Kidney epithelial cell (primary cell): ENCODE results near the gene UQCC2. TPM values are rescaled to one million over a fixed set of nuclear protein-coding genes. Genes with fewer than 3 reads are reported as not detected.

Experiments used
- DNase-seq: peaks from one replicate; pipeline ENCODE4 v3.0.0-alpha.2; 2010; ENCODE audit warnings: low read depth
- H3K27me3 ChIP-seq: 2 replicates; pipeline ENCODE4 v1.6.0; 2011; ENCODE audit warnings: low read length; ENCODE audit not compliant: control insufficient read depth, insufficient read depth
- H3K36me3 ChIP-seq: 2 replicates; pipeline ENCODE4 v1.5.1; 2011; ENCODE audit warnings: low read length; ENCODE audit not compliant: control insufficient read depth, insufficient read depth
- H3K4me3 ChIP-seq: 2 replicates; pipeline ENCODE4 v1.5.1; 2011; ENCODE audit warnings: low read depth, mild to moderate bottlenecking, control low read depth, low read length
- CTCF ChIP-seq: IDR thresholded peaks from 2 replicates; pipeline ENCODE4 v1.5.1; 2011; ENCODE audit warnings: mild to moderate bottlenecking, moderate library complexity, low read length, control low read depth, inconsistent platforms; ENCODE audit not compliant: insufficient read depth, poor library complexity, severe bottlenecking
- total RNA-seq: library from RNA; depleted of rRNA; stranded (reverse); fragments of >200 nt; gene quantifications from 2 replicates; pipeline ENCODE4 v1.2.3, GENCODE V29; 2015

UQCC2 gene
- total RNA-seq, 1 donor from 2014 or later = 38.4 TPM

- no peak for TF ChIP-seq CTCF
- no peak overlapping the region for H3K4me3 ChIP-seq
- H3K36me3 ChIP-seq = peaks cover under 1% of the 10 kb centered on the region
- DNase-seq = no peak
- no peaks in the 10 kb centered on the region for H3K27me3 ChIP-seq
These were observed 6.1 kb downstream of the UQCC2 start for GRCh38 chr6:33705268-33705885.

- no peak for TF ChIP-seq CTCF
- no peaks in the 10 kb centered on the region for H3K27me3 ChIP-seq
- peaks cover 3% of the 10 kb centered on the region for H3K36me3 ChIP-seq
- no peak overlapping the region for H3K4me3 ChIP-seq
- DNase-seq = no peak
These were observed 7.1 kb downstream of the UQCC2 start for GRCh38 chr6:33704215-33705066.

- DNase-seq = peak; percentile 23
- Histone ChIP-seq H3K27me3 (no peaks in the 10 kb centered on the region), H3K4me3 (no peak overlapping the region), H3K36me3 (peaks cover 5% of the 10 kb centered on the region)
- peak; percentile 51 for TF ChIP-seq CTCF
These were observed 9.0 kb downstream of the UQCC2 start for GRCh38 chr6:33702345-33702977.

GRCh38 chr6:33700391-33701050 is 11.0 kb downstream of the UQCC2 start:
- Histone ChIP-seq H3K36me3 (peaks cover 10% of the 10 kb centered on the region), H3K4me3 (no peak overlapping the region), H3K27me3 (no peaks in the 10 kb centered on the region)
- TF ChIP-seq CTCF = peak; percentile 89
- peak; percentile 32 for DNase-seq

GRCh38 chr6:33699739-33700138 is 11.8 kb downstream of the UQCC2 start:
- TF ChIP-seq CTCF = no peak
- DNase-seq = no peak
- no peaks in the 10 kb centered on the region for H3K27me3 ChIP-seq
- peaks cover 12% of the 10 kb centered on the region for H3K36me3 ChIP-seq
- H3K4me3 ChIP-seq = no peak overlapping the region
